H1 (cell line): Measurements from ENCODE around the gene CAPN3. TPM values are rescaled to one million over a fixed set of nuclear protein-coding genes. Genes with fewer than 3 reads are reported as not detected.

Experiments used
- CTCF ChIA-PET: fragments of 300-600 bp; sonication (Branson Sonifier 250); formaldehyde crosslinking; loops from one replicate; lab custom pipeline; 2021; ENCODE audit not compliant: partially characterized antibody; lab: Charles Lee
- POLR2A ChIA-PET: fragments of 300-600 bp; sonication (Branson Sonifier 250); formaldehyde crosslinking; loops from one replicate; lab custom pipeline; 2021; ENCODE audit warnings: inconsistent platforms; ENCODE audit not compliant: partially characterized antibody; lab: Charles Lee
- DNase-seq, 2 experiments: peaks; one replicate each; pipeline versions ENCODE4 v3.0.0 to v3.0.0-alpha.2; 2010 to 2022; ENCODE audit warnings: low spot score in 2 of 2, low read depth in 1 of 2, mixed read lengths in 1 of 2
- FAIRE-seq: peaks from 2 replicates; lab custom pipeline; 2011; peaks lifted over from hg19 to GRCh38; lab: Jason Lieb, UNC
- H2AFZ ChIP-seq: 2 replicates; pipeline ENCODE4 v1.8.1; 2012; ENCODE audit warnings: low read length, inconsistent platforms
- H2AK5ac ChIP-seq: 2 replicates; pipeline ENCODE4 v1.6.1; 2013; ENCODE audit warnings: low read depth, low read length
- H2BK120ac ChIP-seq: replicated peaks from 2 replicates; pipeline ENCODE3; 2013; ENCODE audit warnings: low read depth, low read length, inconsistent platforms
- H2BK12ac ChIP-seq: 2 replicates; pipeline ENCODE4 v1.6.1; 2013; ENCODE audit warnings: low read depth, low read length
- H2BK15ac ChIP-seq: 2 replicates; pipeline ENCODE4 v1.6.1; 2013; ENCODE audit warnings: low read length
- H2BK20ac ChIP-seq: 2 replicates; pipeline ENCODE4 v1.6.1; 2013; ENCODE audit warnings: low read length
- H2BK5ac ChIP-seq: 2 replicates; pipeline ENCODE4 v1.6.1; 2013; ENCODE audit warnings: low read depth, low read length
- H3K14ac ChIP-seq: 2 replicates; pipeline ENCODE4 v1.6.1; 2013; ENCODE audit warnings: inconsistent platforms; ENCODE audit not compliant: insufficient read length
- H3K18ac ChIP-seq: 2 replicates; pipeline ENCODE4 v1.6.1; 2013; ENCODE audit warnings: low read length; ENCODE audit errors: extremely low read depth
- H3K23ac ChIP-seq: 2 replicates; pipeline ENCODE4 v1.6.1; 2013; ENCODE audit warnings: inconsistent platforms; ENCODE audit not compliant: insufficient read length
- H3K23me2 ChIP-seq: 2 replicates; pipeline ENCODE4 v1.6.1; 2013; ENCODE audit warnings: low read depth, low read length
- H3K27ac ChIP-seq: 2 replicates; pipeline ENCODE4 v1.6.1; 2011; ENCODE audit warnings: low read depth, low read length, inconsistent platforms
- H3K27me3 ChIP-seq, 4 experiments: replicated peaks in 1 of 4; 1 replicate in 1 of 4; 2 replicates in 3 of 4; pipeline versions ENCODE4 v1.6.1 to v1.8.1; 2011 to 2013; ENCODE audit warnings: low read length in 3 of 4, mild to moderate bottlenecking in 3 of 4, inconsistent platforms in 2 of 4, mixed read lengths in 2 of 4, moderate library complexity in 1 of 4; ENCODE audit not compliant: control insufficient read depth in 3 of 4, insufficient read depth in 3 of 4; ENCODE audit errors: extremely low read depth in 1 of 4
- H3K36me3 ChIP-seq, 4 experiments: 2 replicates each; pipeline versions ENCODE4 v1.6.1 to v1.8.1; 2011 to 2013; ENCODE audit warnings: mild to moderate bottlenecking in 4 of 4, low read length in 3 of 4, moderate library complexity in 2 of 4, control low read depth in 1 of 4, inconsistent platforms in 1 of 4; ENCODE audit not compliant: insufficient read depth in 4 of 4, control insufficient read depth in 2 of 4
- H3K4ac ChIP-seq: replicated peaks from 2 replicates; pipeline ENCODE3; 2013; ENCODE audit warnings: low read length, low read depth, mixed read lengths, inconsistent platforms; ENCODE audit not compliant: insufficient read length
- H3K4me1 ChIP-seq, 4 experiments: replicated peaks in 1 of 4; 1 replicate in 1 of 4; 2 replicates in 3 of 4; pipeline versions ENCODE4 v1.6.1 to v1.8.1; 2011 to 2013; ENCODE audit warnings: low read length in 3 of 4, inconsistent platforms in 2 of 4, mixed read lengths in 1 of 4; ENCODE audit not compliant: insufficient read depth in 4 of 4, control insufficient read depth in 3 of 4
- H3K4me2 ChIP-seq, 2 experiments: 2 replicates each; pipeline versions ENCODE4 v1.6.1 to v1.8.1; 2011 to 2013; ENCODE audit warnings: low read depth in 2 of 2, low read length in 2 of 2, control low read depth in 1 of 2, inconsistent platforms in 1 of 2, mild to moderate bottlenecking in 1 of 2; ENCODE audit not compliant: insufficient read depth in 1 of 2
- H3K4me3 ChIP-seq, 4 experiments: fragments of 200-600, 300-600 bp in 1 of 4; sonication (generic), shearing (Covaris generic), sonication (Bioruptor Twin) in 1 of 4; 2 replicates each; pipeline versions ENCODE4 v1.5.1 to v1.8.1; 2011 to 2016; ENCODE audit warnings: low read length in 4 of 4, low read depth in 3 of 4, control low read depth in 2 of 4, inconsistent platforms in 2 of 4, mild to moderate bottlenecking in 2 of 4, mixed read lengths in 1 of 4, moderate library complexity in 1 of 4; ENCODE audit not compliant: insufficient read depth in 2 of 4; ENCODE audit errors: extremely low read depth in 1 of 4
- H3K56ac ChIP-seq: replicated peaks from 2 replicates; pipeline ENCODE3; 2013; ENCODE audit warnings: low read depth, mild to moderate bottlenecking, mixed read lengths, low read length, inconsistent platforms; ENCODE audit not compliant: insufficient read length
- H3K79me1 ChIP-seq: 2 replicates; pipeline ENCODE4 v1.6.1; 2013; ENCODE audit warnings: low read depth, low read length, control low read depth
- H3K79me2 ChIP-seq, 2 experiments: 2 replicates each; pipeline versions ENCODE4 v1.6.1 to v1.8.1; 2012 to 2013; ENCODE audit warnings: low read length in 2 of 2, mild to moderate bottlenecking in 2 of 2, inconsistent platforms in 1 of 2; ENCODE audit not compliant: insufficient read depth in 2 of 2, control insufficient read depth in 1 of 2
- H3K9ac ChIP-seq, 4 experiments: replicated peaks in 1 of 4; 1 replicate in 1 of 4; 2 replicates in 3 of 4; pipeline versions ENCODE4 v1.6.1 to v1.8.1; 2011 to 2013; ENCODE audit warnings: low read depth in 3 of 4, low read length in 3 of 4, control low read depth in 2 of 4, mild to moderate bottlenecking in 2 of 4, moderate library complexity in 2 of 4, inconsistent platforms in 1 of 4; ENCODE audit errors: extremely low read depth in 1 of 4
- H3K9me3 ChIP-seq, 2 experiments: 2 replicates each; pipeline versions ENCODE4 v1.6.1 to v1.8.1; 2012 to 2013; ENCODE audit warnings: mild to moderate bottlenecking in 2 of 2, moderate library complexity in 2 of 2, control low read depth in 1 of 2, inconsistent platforms in 1 of 2, low read depth in 1 of 2, low read length in 1 of 2, mixed read lengths in 1 of 2; ENCODE audit not compliant: insufficient read depth in 2 of 2
- H4K20me1 ChIP-seq, 2 experiments: replicated peaks in 1 of 2; 2 replicates each; pipeline versions ENCODE3 to v1.8.1; 2011 to 2013; ENCODE audit warnings: inconsistent platforms in 2 of 2, low read length in 2 of 2, mild to moderate bottlenecking in 1 of 2; ENCODE audit not compliant: insufficient read depth in 2 of 2, control insufficient read depth in 1 of 2
- H4K5ac ChIP-seq: 2 replicates; pipeline ENCODE4 v1.6.1; 2013; ENCODE audit warnings: low read length, low read depth, mixed read lengths, inconsistent platforms; ENCODE audit not compliant: insufficient read length
- H4K8ac ChIP-seq: 2 replicates; pipeline ENCODE4 v1.8.0; 2013; ENCODE audit warnings: mild to moderate bottlenecking, moderate library complexity, low read length, inconsistent platforms; ENCODE audit not compliant: insufficient read depth; ENCODE audit errors: extremely low read depth
- H4K91ac ChIP-seq: replicated peaks from 2 replicates; pipeline ENCODE3; 2013; ENCODE audit warnings: low read length, mixed read lengths, inconsistent platforms; ENCODE audit not compliant: insufficient read length
- CREB1 ChIP-seq: IDR thresholded peaks from 2 replicates; pipeline ENCODE4 v1.6.1; 2012; ENCODE audit warnings: inconsistent platforms
- CTBP2 ChIP-seq: IDR thresholded peaks from 2 replicates; pipeline ENCODE4 v1.7.0; 2011; ENCODE audit warnings: borderline replicate concordance, mild to moderate bottlenecking, moderate library complexity, mixed read lengths, low read length; ENCODE audit not compliant: insufficient read depth, insufficient read length
- GTF2F1 ChIP-seq: IDR thresholded peaks from 2 replicates; pipeline ENCODE4 v1.6.1; 2012; ENCODE audit warnings: low read depth, low read length, improper control_type of control experiment, borderline replicate concordance
- HDAC2 ChIP-seq, 2 experiments: fragments of 300-600 bp in 1 of 2; sonication (generic) in 1 of 2; IDR thresholded peaks; 2 replicates each; pipeline ENCODE4 v1.6.1; 2011 to 2012; ENCODE audit warnings: low read depth in 2 of 2, low read length in 2 of 2, mild to moderate bottlenecking in 2 of 2, moderate library complexity in 2 of 2, borderline replicate concordance in 1 of 2, inconsistent platforms in 1 of 2
- JUN ChIP-seq: IDR thresholded peaks from 2 replicates; pipeline ENCODE4 v1.6.1; 2011; ENCODE audit warnings: low read depth, mild to moderate bottlenecking, improper control_type of control experiment, low read length
- JUND ChIP-seq: IDR thresholded peaks from 2 replicates; pipeline ENCODE4 v1.6.1; 2011; ENCODE audit warnings: mild to moderate bottlenecking, improper control_type of control experiment, low read length
- POLR2A ChIP-seq, 2 experiments: IDR thresholded peaks; 1 replicate in 1 of 2; 2 replicates in 1 of 2; pipeline ENCODE4 v1.6.1; 2011; ENCODE audit warnings: low read depth in 2 of 2, low read length in 2 of 2, mild to moderate bottlenecking in 2 of 2; ENCODE audit errors: control extremely low read depth in 1 of 2
- RAD21 ChIP-seq, 2 experiments: IDR thresholded peaks in 1 of 2; conservative IDR thresholded peaks in 1 of 2; 2 replicates each; pipeline ENCODE4 v1.6.1; 2011; ENCODE audit warnings: low read depth in 2 of 2, low read length in 2 of 2, improper control_type of control experiment in 1 of 2, inconsistent platforms in 1 of 2, mild to moderate bottlenecking in 1 of 2, moderate library complexity in 1 of 2
- RFX5 ChIP-seq: IDR thresholded peaks from 2 replicates; pipeline ENCODE4 v1.6.1; 2011; ENCODE audit warnings: low read depth, low read length, improper control_type of control experiment, borderline replicate concordance
- SIN3A ChIP-seq, 2 experiments: IDR thresholded peaks in 1 of 2; conservative IDR thresholded peaks in 1 of 2; 2 replicates each; pipeline ENCODE4 v1.6.1; 2011 to 2012; ENCODE audit warnings: low read length in 2 of 2, improper control_type of control experiment in 1 of 2, low read depth in 1 of 2, mild to moderate bottlenecking in 1 of 2
- TEAD4 ChIP-seq: IDR thresholded peaks from 2 replicates; pipeline ENCODE4 v1.6.1; 2012; ENCODE audit warnings: low read depth, low read length, inconsistent platforms, mixed read lengths
- YY1 ChIP-seq: IDR thresholded peaks from 2 replicates; pipeline ENCODE4 v1.6.1; 2011; ENCODE audit warnings: low read depth, mild to moderate bottlenecking, low read length
- WGBS, 2 experiments: shearing (Covaris generic) in 1 of 2; methylation state at CpG; one replicate each; pipeline versions ENCODE4 v1.1.6 to v1.1.7; 2013 to 2015; ENCODE audit warnings: low lambda C conversion rate in 2 of 2, mixed read lengths in 2 of 2, inconsistent platforms in 1 of 2, low coverage in 1 of 2, missing lambda C conversion rate in 1 of 2; ENCODE audit not compliant: insufficient replicate concordance in 2 of 2, insufficient coverage in 1 of 2, insufficient read length in 1 of 2; ENCODE audit errors: extremely low coverage in 1 of 2, missing lambda C conversion rate in 1 of 2; 5-methylcytosine and 5-hydroxymethylcytosine counted together
- polyA plus RNA-seq, 7 experiments: library from polyadenylated mRNA; depleted of rRNA in 3 of 7; stranded (reverse) in 5 of 7; unstranded in 2 of 7; fragments of >200 nt in 5 of 7; fragments of 200-250 nt in 2 of 7; gene quantifications; 1 replicate in 5 of 7; 2 replicates in 1 of 7; 4 replicates in 1 of 7; pipeline versions ENCODE4 v1.2.1 to v1.2.3, GENCODE V29; 2011 to 2013; ENCODE audit warnings: missing spikeins in 2 of 7, mixed read lengths in 2 of 7
- total RNA-seq: library from RNA; stranded (reverse); fragmentation: NEBNext Ultra II Directional; extraction: Animal tissue kit (Norgen Biotek cat#: 25700); gene quantifications from 2 replicates; pipeline ENCODE4 v1.2.1, GENCODE V29; 2021

Gene CAPN3
- total and polyA plus RNA-seq, 2 of the 8 experiments (the other 6 are each of a cell fraction or from before 2014, with no cell fraction given), result 0.80 to 2.1 TPM

- no peak overlapping the region for H2BK20ac ChIP-seq
- no peak overlapping the region for H3K23ac ChIP-seq
- H3K9me3 ChIP-seq, result no peaks in the 10 kb centered on the region
- no peak overlapping the region for H4K5ac ChIP-seq
- no peak overlapping the region for H2BK5ac ChIP-seq
- no peak overlapping the region for H3K14ac ChIP-seq
- no peak overlapping the region for H2BK15ac ChIP-seq
- no peak overlapping the region for H3K56ac ChIP-seq
- no peaks in the 10 kb centered on the region for H3K79me1 ChIP-seq
- H2BK120ac ChIP-seq, result no peak overlapping the region
- no peak overlapping the region for H4K8ac ChIP-seq
- no peaks in the 10 kb centered on the region for H3K4me1 ChIP-seq
- H3K9ac ChIP-seq, result no peak overlapping the region
- H3K27me3 ChIP-seq, result no peaks in the 10 kb centered on the region
- no peak overlapping the region for H3K4me3 ChIP-seq
- H3K4ac ChIP-seq, result no peak overlapping the region
- H2BK12ac ChIP-seq, result no peak overlapping the region
- FAIRE-seq (no peak), DNase-seq (no peak)
- H4K91ac ChIP-seq, result no peak overlapping the region
- H4K20me1 ChIP-seq, result peaks cover 0 to 2% of the 10 kb centered on the region in 2 experiments
- ChIA-PET POLR2A (interaction anchor here (0.7 kb wide), 1 partner anchor 13 kb away, joined by 3 read pairs; no protein-coding TSS in a partner anchor), CTCF (no interaction called here)
- peaks cover 2 to 21% (median 12%) of the 10 kb centered on the region in 4 experiments; a peak in 7 of 8 replicates for H3K36me3 ChIP-seq
- no peak overlapping the region for H3K27ac ChIP-seq
- H3K4me2 ChIP-seq, result no peak overlapping the region
- no peak overlapping the region for H2AK5ac ChIP-seq
- H3K18ac ChIP-seq, result no peak overlapping the region
- TF ChIP-seq POLR2A (IDR thresholded peaks at IDR 0.05; ENCODE audit: control extremely low read depth in 1 of 2, low read depth in 2 of 2, low read length in 2 of 2) (no peak), JUN (no peak), YY1 (no peak), CREB1 (no peak), CTBP2 (no peak), TEAD4 (no peak), HDAC2 (IDR thresholded peaks at IDR 0.05; ENCODE audit: borderline replicate concordance in 1 of 2, low read depth in 2 of 2, low read length in 2 of 2) (no peak), SIN3A (conservative IDR thresholded peaks at IDR 0.05 in 1 of 2, IDR thresholded peaks at IDR 0.05 in 1 of 2; ENCODE audit: low read depth in 1 of 2, low read length in 2 of 2) (no peak), RFX5 (no peak), RAD21 (IDR thresholded peaks at IDR 0.05 in 1 of 2, conservative IDR thresholded peaks at IDR 0.05 in 1 of 2; ENCODE audit: low read depth in 2 of 2, low read length in 2 of 2) (no peak), JUND (no peak), GTF2F1 (no peak)
- 93% methylated on average over 2 of the region's 2 CpGs; no CpG with 5 or more reads in 1 of the 2 experiments for WGBS, 2 experiments
- no peaks in the 10 kb centered on the region; the same call in 1 of the 2 replicates for H3K23me2 ChIP-seq
- no peak overlapping the region for H2AFZ ChIP-seq
- no peaks in the 10 kb centered on the region for H3K79me2 ChIP-seq
Observed at GRCh38 chr15:42413920-42414319, 54.6 kb downstream of the CAPN3 start.
